HTERT RPE-1 (cell line): ENCODE measurements around the gene KCNQ5.

ENCODE experiments used
- in situ Hi-C: fragments of 300-500 bp; cut with MboI; formaldehyde crosslinking; loops from 4 replicates; pipeline ENCODE4 v1.14.3; 2020; ENCODE audit warnings: low sequenced_read_pairs

Gene KCNQ5

GRCh38 chr6:72639920-72640614, 18.2 kb downstream of the KCNQ5 start:
- in situ Hi-C loops: no loop called here

GRCh38 chr6:72640615-72640930, 18.7 kb downstream of the KCNQ5 start:
- in situ Hi-C loops: no loop called here

GRCh38 chr6:72642435-72642834, 20.6 kb downstream of the KCNQ5 start:
- in situ Hi-C loops: no loop called here

- in situ Hi-C loops: no loop called here
Observed at GRCh38 chr6:72643214-72643613, 21.4 kb downstream of the KCNQ5 start.

GRCh38 chr6:72646604-72647485, 25.0 kb downstream of the KCNQ5 start:
- in situ Hi-C loops: no loop called here

GRCh38 chr6:72647489-72647888, 25.6 kb downstream of the KCNQ5 start:
- in situ Hi-C loops: no loop called here

GRCh38 chr6:72649032-72649984, 27.4 kb downstream of the KCNQ5 start:
- in situ Hi-C loops: no loop called here

- in situ Hi-C loops: no loop called here
Observed at GRCh38 chr6:72650081-72650745, 28.3 kb downstream of the KCNQ5 start.

- in situ Hi-C loops: no loop called here
Observed at GRCh38 chr6:72651174-72651573, 29.3 kb downstream of the KCNQ5 start.

GRCh38 chr6:72651967-72652956, 30.4 kb downstream of the KCNQ5 start:
- in situ Hi-C loops: no loop called here

- in situ Hi-C loops: no loop called here
Observed at GRCh38 chr6:72653026-72653425, 31.2 kb downstream of the KCNQ5 start.

- in situ Hi-C loops: no loop called here
Observed at GRCh38 chr6:72654071-72654621, 32.3 kb downstream of the KCNQ5 start.

- in situ Hi-C loops: no loop called here
Observed at GRCh38 chr6:72657407-72658197, 35.7 kb downstream of the KCNQ5 start.

GRCh38 chr6:72659754-72660153, 37.9 kb downstream of the KCNQ5 start:
- in situ Hi-C loops: no loop called here

GRCh38 chr6:72661411-72661810, 39.5 kb downstream of the KCNQ5 start:
- in situ Hi-C loops: no loop called here

GRCh38 chr6:72665599-72665998, 43.7 kb downstream of the KCNQ5 start:
- in situ Hi-C loops: no loop called here

GRCh38 chr6:72669324-72669723, 47.5 kb downstream of the KCNQ5 start:
- in situ Hi-C loops: no loop called here

- in situ Hi-C loops: no loop called here
Observed at GRCh38 chr6:72672906-72673305, 51.0 kb downstream of the KCNQ5 start.
